HG02642 (cell line): ENCODE data around the gene WASF1.
"Not testable (repeated sequence)": the region's sequence is repeated elsewhere in the genome, so short reads cannot be mapped to it uniquely, and the experiment has no call there.

Experiments used
- ATAC-seq: cut with Tn5 transposase; IDR thresholded peaks from one replicate; pipeline ENCODE4 v1.9.1; 2021; ENCODE audit warnings: mild to moderate bottlenecking; ENCODE audit not compliant: unreplicated experiment, poor library complexity

The WASF1 gene

DNA sequence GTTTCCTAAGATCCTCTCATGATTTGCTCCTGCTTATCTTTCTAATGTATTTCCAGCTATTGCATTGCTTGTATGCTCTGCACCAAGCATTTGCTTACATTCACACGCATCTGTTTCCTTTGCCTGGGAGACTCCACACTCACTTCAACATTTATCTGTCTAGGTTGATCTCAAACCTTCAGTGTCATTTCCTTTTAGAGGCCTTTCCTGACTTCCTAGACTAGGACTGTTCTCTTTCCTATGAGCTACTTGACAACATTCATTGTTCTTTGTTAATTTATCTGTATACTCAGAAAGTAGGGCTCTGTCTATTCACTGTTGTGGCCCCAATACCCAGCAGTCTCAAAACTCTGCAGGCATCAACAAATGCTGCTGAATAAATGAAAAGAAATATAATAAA lies 84.4 kb downstream of the WASF1 start:
- no peak for ATAC-seq

DNA sequence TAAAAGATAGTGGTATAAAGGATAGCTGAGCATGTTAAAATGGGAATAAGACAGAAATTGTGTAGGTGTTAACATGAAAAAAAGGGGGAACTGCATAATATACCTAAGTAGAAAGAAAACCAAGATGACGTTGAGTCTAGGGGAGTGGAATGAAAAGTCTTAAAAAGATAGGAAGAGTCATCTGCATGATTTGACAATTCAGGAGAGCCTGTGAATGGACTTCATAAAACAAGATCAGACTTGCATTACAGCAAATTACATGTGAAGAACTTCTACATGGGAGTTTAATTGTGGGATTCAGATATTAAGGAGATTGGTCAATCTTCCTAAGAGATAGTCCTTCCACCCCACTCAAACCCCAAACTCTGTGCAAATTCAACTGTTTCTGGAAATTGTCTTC lies 85.5 kb downstream of the WASF1 start:
- ATAC-seq = no peak

DNA sequence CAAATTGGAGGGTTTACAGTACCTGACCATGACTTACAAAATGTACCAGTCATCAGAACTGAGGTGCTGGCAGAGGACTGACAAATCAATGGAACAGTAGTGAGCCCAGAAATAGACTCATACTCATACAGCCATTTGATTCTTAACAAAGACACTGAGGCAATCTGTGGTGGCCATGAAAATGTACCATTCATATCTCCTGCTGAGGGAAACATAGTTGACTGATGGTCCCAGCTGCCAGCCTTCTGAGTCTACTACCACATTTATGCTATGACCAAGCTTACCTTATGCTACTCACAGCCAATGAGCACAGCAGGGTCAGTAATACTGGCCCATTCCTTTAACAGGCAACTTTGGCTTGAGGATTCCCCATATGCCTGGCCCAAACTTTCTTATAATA lies 88.6 kb downstream of the WASF1 start:
- ATAC-seq = no peak

DNA sequence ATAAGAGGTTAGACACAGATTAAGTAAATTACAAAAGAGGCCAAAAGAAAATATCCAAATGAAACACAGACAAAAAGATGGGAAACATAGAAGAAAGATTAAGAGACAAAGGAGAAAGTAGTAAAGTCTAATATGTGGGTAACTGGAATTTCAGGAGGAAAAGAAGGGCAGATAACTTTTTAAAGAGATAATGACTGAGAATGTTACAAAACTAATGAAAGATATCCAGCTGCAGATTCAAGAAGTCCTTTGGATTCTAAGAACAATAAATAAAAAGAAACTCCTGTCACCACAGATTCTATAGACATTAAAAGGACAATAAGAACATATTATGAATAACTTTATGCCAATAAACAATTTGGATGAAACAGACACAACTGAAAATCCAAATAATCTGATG lies 90.1 kb downstream of the WASF1 start:
- ATAC-seq = no peak

DNA sequence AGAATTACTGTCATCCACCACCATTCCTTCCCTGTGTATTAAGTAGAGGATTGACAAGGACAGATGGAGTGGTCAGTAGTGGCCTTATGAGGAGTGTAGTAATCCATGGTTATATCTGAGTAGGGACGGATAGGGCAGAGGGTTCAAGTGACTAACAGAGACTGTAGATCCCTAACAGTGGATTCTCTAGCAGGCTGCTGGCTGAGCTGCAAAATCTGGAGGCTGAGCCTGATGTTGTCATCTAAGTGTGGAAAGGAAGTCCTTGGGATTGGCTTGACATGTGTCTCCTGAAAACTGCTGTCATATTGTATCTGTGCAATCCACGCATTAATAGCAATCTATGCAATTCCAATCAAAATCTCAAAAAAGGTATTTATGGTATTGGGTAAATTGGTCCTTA lies 94.2 kb downstream of the WASF1 start:
- ATAC-seq = no peak

DNA sequence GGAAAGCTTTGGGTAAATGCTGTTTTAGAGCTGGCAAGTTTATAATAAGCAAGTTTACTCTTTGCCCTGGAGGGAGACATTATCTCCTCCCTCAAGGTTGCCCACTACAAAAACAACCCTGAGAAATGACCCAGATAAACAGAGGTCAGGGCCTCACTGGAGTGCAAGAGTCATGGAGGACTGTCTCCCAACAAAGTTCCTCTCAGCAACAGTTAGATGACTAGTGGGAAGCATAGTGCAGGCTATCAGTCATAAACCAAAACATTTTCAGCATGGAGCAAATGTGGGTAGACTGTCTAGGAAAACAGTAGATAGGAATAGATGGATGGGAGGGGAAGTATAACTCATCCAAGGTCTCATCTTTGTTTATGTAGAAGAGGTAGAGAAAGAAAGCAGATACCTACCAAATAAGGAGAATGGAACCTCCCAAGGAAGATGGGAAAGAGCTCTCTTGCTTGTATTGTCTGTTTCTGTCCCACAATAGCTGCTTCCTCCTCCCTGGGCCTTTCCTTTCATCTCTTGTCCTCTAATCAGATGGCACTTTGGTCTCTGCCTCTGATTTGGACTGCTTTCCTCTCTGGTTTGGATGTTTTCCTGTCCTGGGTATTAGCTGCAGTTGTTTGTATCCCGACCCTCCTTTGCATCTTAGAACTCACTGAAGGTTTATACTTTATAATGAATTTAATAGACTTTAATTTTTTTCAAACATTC lies 95.4 kb downstream of the WASF1 start:
- no peak for ATAC-seq

DNA sequence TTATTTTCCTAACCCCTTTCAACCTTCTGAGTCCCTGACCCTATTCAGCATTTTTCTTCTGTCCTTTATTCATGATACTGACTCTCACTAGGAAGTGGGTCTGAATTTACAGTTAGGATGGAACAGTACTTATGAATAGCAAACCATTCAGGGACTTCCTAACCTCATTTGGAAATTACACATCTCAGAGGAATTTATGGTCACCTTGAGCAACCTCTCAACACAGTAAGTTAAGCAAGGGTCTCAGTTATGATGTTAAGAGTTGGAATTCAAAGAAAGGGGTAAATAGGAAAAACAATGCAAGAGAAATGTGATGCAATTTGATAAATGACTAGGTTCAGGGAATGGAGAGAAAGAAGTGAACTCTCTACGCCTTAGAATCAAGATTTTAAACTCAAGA lies 104.1 kb downstream of the WASF1 start:
- ATAC-seq = no peak

DNA sequence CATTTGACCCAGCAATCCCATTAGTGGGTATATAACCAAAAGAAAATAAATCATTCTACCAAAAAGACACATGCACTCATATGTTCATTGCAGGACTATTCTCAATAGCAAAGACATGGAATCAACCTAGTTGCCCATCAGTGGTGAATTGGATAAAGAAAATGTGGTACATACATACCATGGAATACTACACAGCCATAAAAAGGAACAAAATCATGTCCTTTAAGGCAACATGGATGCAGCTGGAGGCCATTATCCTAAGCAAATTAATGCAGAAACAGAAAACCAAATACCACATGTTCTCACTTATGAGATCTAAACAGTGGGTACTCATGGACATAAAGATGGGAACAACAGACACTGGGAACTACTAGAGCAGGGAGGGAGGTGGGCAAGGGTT lies 106.0 kb downstream of the WASF1 start:
- not testable (repeated sequence) for ATAC-seq

DNA sequence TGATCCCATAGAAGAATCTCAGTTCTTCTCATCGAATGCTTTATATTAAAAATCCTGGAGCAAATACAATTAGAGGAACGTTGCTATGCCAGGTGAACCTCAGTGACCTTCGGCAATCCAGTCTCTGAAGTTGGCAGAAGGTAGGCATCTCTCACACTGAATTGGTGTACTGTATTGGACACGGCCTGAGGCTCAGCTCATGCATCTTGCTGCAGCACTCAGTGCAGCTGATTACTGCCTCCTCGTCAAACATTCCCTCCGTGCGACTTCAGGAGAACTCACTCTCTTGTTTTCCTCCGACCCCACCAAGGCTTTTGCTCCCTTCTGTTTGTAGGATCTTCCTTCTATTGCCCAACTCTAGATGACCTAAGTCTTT lies 110.9 kb downstream of the WASF1 start:
- no peak for ATAC-seq

DNA sequence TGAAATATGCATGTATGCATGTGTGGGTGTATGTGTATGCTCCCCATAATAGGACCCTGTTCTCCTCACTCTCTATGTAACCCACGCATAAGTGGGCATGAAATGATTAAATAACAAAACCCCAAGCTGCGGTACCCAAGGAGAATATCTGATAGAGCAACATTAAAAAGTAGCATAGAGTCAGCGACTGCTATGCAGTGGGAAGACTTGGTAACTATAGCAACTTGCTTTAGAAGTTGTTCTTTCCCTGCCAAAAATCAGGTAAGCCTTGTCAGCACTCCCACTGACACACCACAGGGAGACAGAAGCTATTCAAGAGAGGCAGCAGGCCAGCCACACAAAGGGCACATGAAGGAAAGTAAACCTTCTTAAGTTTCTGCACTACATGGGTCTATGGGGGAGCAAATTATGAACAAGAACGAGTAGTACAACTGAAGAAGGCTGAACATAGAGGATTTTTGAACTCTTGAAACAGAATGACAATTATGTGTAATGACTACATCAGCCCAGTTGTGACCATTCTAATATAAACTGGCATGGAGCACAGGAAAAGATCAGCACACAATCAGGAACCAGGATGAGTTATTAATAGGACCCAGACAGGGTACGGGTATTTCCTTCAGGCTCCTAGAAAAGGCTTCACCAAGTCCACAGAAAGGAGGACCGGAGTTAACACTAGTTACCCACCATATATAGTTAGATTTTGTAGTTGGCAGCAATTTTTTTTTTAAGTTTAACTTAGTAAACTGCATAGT lies 111.5 kb downstream of the WASF1 start:
- no peak for ATAC-seq

DNA sequence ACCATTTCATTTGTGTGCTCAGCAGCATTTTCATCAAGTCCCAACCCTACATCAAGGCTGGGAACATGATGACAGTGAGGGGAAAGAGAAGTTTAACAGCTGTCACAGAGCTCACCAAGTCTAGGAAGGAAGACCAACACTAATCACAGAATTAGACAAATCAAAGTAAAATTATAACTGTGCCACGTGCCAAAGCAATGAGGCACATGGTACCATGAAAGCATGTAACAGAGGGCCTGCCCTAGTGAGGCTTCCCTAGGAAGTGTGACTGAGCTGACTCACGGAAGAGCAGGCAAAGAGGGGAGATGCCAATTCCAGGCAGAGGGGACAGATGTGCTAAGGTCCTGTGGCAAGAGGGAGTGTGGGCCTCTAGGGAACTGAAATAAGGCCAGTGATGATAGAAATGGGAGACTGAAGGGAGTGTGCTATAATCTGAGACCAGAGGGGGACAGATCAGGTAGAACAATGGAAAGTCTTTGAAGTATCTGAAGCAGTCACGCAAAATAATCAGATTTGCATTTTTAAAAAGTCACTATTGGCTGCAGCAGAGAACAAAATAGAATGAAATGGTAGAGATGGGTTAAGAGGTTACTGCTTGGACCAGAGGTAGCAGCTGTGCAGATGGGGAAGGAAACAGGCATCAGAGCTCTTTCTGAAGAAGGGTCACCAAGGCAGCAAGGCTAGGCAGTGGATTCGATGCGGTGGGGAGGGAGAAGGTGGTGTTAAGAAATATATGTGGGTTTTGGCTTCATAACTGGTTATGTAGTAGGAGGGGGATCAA lies 114.5 kb downstream of the WASF1 start:
- no peak for ATAC-seq

DNA sequence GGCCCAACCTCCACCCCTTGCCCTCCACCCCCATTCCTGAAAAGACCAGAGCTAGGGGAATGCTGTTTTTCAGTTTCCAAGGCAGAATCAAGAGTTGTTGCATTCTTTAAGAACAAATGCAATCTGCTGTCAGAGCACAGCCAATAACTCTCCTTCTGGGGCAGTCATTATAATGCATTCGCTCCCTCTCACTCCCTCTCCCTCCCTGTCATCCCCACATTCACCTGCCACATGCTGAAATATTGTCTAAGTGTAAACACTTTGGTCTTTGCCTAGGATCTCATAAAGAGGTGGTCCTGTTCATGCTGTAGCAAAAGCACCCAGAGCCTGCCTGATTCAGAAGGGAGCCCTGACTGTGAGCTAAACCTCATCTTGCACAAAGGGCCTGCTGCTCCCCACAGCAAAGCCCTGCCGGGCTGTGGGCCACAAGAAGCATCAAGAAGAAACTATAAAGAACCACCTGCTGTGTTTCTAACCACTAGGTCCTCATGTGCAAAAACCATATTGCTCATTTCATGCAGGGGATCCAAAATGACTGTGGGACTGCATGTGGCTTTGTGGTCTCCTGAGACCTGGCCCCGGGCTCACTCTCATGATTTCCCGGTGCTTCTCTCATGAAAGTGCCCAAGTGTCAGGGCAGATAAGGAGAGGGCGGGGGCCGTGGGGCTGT lies 115.7 kb downstream of the WASF1 start:
- ATAC-seq = peak; percentile 52

DNA sequence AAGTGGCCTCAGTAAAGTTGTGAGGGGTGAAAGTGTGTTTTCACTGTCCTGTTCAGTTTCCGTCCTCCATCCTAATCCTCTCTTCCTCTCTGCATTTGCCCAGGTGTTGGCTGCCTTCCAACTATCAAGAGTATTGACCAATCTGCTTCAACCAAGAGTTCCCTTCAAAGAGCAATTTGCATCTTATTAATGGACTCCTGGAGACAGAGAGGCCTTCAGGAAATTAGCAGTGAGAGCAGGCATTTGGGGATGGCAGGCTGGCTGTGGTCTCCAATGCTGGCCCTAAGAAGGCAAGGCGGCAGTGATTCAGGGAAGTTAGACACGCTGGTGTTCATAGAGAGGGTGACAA lies 124.1 kb downstream of the WASF1 start:
- no peak for ATAC-seq

DNA sequence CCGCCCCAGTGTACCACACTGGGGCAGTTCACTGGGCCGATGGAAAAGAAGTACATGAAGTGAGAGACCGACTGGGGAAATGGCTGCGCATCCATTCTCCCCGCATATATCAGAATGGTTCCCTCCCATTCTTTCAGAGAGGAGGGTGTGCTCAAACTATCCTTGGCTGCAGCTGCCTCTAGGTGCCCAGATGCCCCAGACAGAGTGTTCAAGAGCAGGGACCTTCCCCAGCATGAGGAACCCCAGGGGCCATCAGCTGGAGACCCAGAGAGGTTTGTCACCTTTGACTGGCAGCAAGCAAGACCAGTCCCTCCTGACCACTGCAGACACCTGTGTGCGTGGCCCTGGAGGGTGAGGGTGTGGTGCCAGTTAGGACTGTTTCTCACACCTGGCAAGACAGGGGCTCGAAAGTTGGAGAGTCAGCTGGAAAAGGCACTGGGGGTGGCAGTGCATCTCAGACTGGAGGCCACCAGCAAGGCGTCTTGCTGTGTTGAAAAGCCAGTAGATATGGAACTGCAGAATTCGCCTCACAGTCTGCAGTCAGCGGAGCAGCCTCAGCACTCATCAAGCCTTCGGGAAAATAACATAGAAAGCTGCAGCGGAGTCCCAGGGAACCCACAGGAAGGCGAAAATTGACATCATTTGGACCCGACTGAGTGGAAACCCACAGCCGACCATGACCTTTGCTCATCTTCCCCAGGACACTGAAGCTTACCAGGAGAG lies 124.6 kb downstream of the WASF1 start:
- ATAC-seq = no peak

DNA sequence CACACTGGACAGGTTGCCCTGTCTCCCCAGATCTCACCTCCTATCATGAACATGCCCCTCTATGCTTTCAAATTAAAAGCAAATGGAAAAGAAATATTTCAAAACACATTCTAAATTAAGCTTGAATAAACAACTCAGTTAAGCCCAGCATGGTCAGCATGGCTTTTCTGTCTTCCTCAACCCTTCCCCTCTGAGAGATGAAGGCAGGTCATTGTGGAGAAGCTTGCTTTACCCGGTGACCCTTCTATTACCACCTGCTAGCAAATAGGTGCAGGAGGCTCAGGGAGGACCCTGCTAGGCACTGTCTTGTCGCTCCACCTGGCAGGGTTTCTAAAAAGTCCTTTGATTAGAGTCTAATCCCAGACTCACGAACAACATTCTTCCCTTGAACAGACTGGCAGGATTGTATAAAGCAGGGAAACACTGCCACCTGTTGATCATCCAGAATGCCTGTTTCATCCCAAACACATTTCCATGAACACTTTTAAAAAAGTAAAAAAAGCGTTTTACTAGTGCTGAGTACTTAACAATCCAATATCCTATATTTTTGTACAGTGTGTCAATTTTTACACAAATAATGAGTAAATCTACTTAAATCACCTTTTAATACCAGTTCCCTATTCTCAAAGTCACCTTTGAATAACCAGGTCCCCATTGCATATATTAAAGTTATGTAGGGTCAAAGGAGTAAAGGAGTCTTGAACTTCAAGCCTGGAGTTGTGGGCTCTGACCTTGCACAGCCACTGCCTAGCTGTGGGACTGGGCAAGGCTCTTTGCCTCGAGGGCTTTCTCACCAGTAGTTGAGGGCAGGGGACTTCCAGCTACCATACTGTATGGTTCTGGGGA lies 125.9 kb downstream of the WASF1 start:
- no peak for ATAC-seq

DNA sequence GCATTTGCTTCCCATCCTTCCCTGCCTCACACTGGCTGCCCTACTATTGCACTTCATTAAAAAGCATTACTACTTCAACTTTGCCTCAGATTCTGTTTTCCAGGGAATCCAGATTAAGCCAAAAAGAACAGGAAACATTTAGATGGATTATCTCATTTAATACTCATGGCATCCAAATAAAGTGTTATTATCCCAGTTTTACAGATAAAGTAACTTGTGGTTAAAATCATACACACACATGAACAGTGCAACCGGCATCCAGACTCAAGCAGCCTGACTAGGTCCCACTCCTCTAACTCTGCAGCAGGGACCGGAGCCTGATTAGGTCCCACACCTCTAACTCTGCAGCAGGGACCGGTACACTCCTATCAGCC lies 129.0 kb downstream of the WASF1 start:
- ATAC-seq = no peak
